HepG2 (cell line): Measurements from ENCODE around the gene THSD1. TPM values are rescaled to one million over a fixed set of nuclear protein-coding genes. Genes with fewer than 3 reads are reported as not detected.

Experiments used
- ATAC-seq: fragments of 200-7000 bp; cut with Tn5 transposase; 3 replicates; pipeline ENCODE4 v1.9.1; 2020; ENCODE audit warnings: mild to moderate bottlenecking, moderate library complexity
- BruUV-seq: library from RNA; stranded (reverse); fragments of 400-500 nt; replicated peaks from 2 replicates; lab custom pipeline; 2021; lab: Mats Ljungman, UMichigan
- CTCF ChIA-PET: fragments of 300-600 bp; formaldehyde crosslinking; extraction: SDS; loops from one replicate; lab custom pipeline; 2021; ENCODE audit warnings: low total read pairs, inconsistent platforms, low intra/inter-chr PET ratio; lab: Yijun Ruan, JAX
- POLR2A ChIA-PET: fragments of 350-600 bp; sonication (Branson Sonifier 250); formaldehyde crosslinking; loops from one replicate; lab custom pipeline; 2020; ENCODE audit warnings: antibody characterized with exemption, inconsistent platforms; lab: Yijun Ruan, JAX
- DNase-seq: peaks from one replicate; pipeline ENCODE4 v3.0.0-alpha.2; 2015; ENCODE audit warnings: low spot score
- FAIRE-seq: peaks from 3 replicates; lab custom pipeline; 2011; peaks lifted over from hg19 to GRCh38; lab: Jason Lieb, UNC
- H2AFZ ChIP-seq: one replicate; pipeline ENCODE4 v1.6.1; 2011; ENCODE audit warnings: low read length, inconsistent platforms
- H3K27ac ChIP-seq: fragments of 300-600 bp; 3 replicates; pipeline ENCODE4 v1.8.0; 2011; ENCODE audit warnings: mixed run types, mild to moderate bottlenecking, mixed read lengths, low read length, inconsistent platforms; ENCODE audit not compliant: insufficient read depth; ENCODE audit errors: extremely low read length
- H3K27me3 ChIP-seq, 2 experiments: fragments of 200-600 bp in 1 of 2; 2 replicates in 1 of 2; 3 replicates in 1 of 2; pipeline versions ENCODE4 v1.6.0 to v1.8.0; 2011; ENCODE audit warnings: low read length in 2 of 2, mild to moderate bottlenecking in 2 of 2, moderate library complexity in 2 of 2, inconsistent platforms in 1 of 2; ENCODE audit not compliant: insufficient read depth in 2 of 2, control insufficient read depth in 1 of 2
- H3K36me3 ChIP-seq, 2 experiments: fragments of 200-600 bp in 1 of 2; replicated peaks in 1 of 2; 2 replicates in 1 of 2; 3 replicates in 1 of 2; pipeline versions ENCODE4 v1.5.1 to v1.8.0; 2011; ENCODE audit warnings: low read length in 2 of 2, inconsistent platforms in 1 of 2; ENCODE audit not compliant: insufficient read depth in 2 of 2, control insufficient read depth in 1 of 2
- H3K4me1 ChIP-seq: 2 replicates; pipeline ENCODE4 v1.5.1; 2012; ENCODE audit warnings: low read length, inconsistent platforms; ENCODE audit not compliant: insufficient read depth
- H3K4me2 ChIP-seq: 2 replicates; pipeline ENCODE4 v1.6.0; 2011; ENCODE audit warnings: low read depth, low read length, inconsistent platforms
- H3K4me3 ChIP-seq, 3 experiments: fragments of 200-600 bp in 1 of 3; sonication (generic), shearing (Covaris generic) in 1 of 3; replicated peaks in 1 of 3; 2 replicates each; pipeline ENCODE4 v1.5.1; 2011 to 2016; ENCODE audit warnings: low read length in 3 of 3, inconsistent platforms in 2 of 3, low read depth in 2 of 3, mild to moderate bottlenecking in 2 of 3, control low read depth in 1 of 3, mixed read lengths in 1 of 3; ENCODE audit not compliant: insufficient read depth in 1 of 3
- H3K79me2 ChIP-seq: one replicate; pipeline ENCODE4 v1.6.1; 2011; ENCODE audit warnings: low read length, inconsistent platforms; ENCODE audit not compliant: insufficient read depth
- H3K9ac ChIP-seq: 2 replicates; pipeline ENCODE4 v1.6.0; 2011; ENCODE audit warnings: mild to moderate bottlenecking, low read depth, low read length, inconsistent platforms; ENCODE audit not compliant: insufficient read depth
- H3K9me3 ChIP-seq: 2 replicates; pipeline ENCODE4 v1.5.1; 2012; ENCODE audit warnings: mild to moderate bottlenecking, low read length
- H4K20me1 ChIP-seq: 2 replicates; pipeline ENCODE4 v1.6.0; 2011; ENCODE audit warnings: inconsistent platforms, mild to moderate bottlenecking, low read length, moderate library complexity; ENCODE audit not compliant: insufficient read depth
- MAFF ChIP-seq: IDR thresholded peaks from 2 replicates; pipeline ENCODE4 v1.6.1; 2011; ENCODE audit warnings: low read depth, low read length, improper control_type of control experiment
- MAFK ChIP-seq, 2 experiments: IDR thresholded peaks in 1 of 2; conservative IDR thresholded peaks in 1 of 2; 2 replicates each; pipeline ENCODE4 v1.6.1; 2011; ENCODE audit warnings: improper control_type of control experiment in 2 of 2, low read length in 2 of 2
- PAF1 ChIP-seq: IDR thresholded peaks from 2 replicates; pipeline ENCODE4 v1.6.1; 2016; ENCODE audit warnings: missing genetic modification reagents, missing compliant biosample characterization
- PCBP2 ChIP-seq: fragments of 200-400 bp; formaldehyde crosslinking; optimal IDR thresholded peaks from 2 replicates; pipeline ENCODE3; 2018; ENCODE audit warnings: low read length, low read depth; ENCODE audit not compliant: poor library complexity, severe bottlenecking
- RFX5 ChIP-seq: IDR thresholded peaks from 2 replicates; pipeline ENCODE4 v1.6.1; 2011; ENCODE audit warnings: low read depth, low read length, improper control_type of control experiment
- WGBS: methylation state at CpG from one replicate; pipeline ENCODE4 v1.1.6; 2017; ENCODE audit warnings: low lambda C conversion rate; 5-methylcytosine and 5-hydroxymethylcytosine counted together
- in situ Hi-C: cut with HindIII; loops from 2 replicates; pipeline ENCODE4 v1.10.0; 2017; ENCODE audit warnings: low pct_unique_long_range_greater_than_20kb; ENCODE audit not compliant: extremely low pct_ligation_motif_present
- intact Hi-C: fragments of 100-400 bp; cut with micrococcal nuclease; formaldehyde crosslinking; loops from one replicate; pipeline ENCODE4 v1.10.0; 2022; ENCODE audit not compliant: unreplicated experiment
- polyA plus RNA-seq, 8 experiments: library from polyadenylated mRNA; depleted of rRNA in 3 of 8; stranded (reverse) in 7 of 8; unstranded in 1 of 8; fragments of >200 nt; fragmentation: Illumina TruSeq in 4 of 8; extraction: Trizol in 4 of 8; gene quantifications; 2 replicates each; pipeline versions ENCODE4 v1.2.1 to v1.2.3, GENCODE V29; 2011 to 2016; ENCODE audit warnings: low read depth in 4 of 8, missing spikeins in 1 of 8, mixed read lengths in 1 of 8; ENCODE audit not compliant: insufficient read depth in 1 of 8
- total RNA-seq, 5 experiments: library from RNA; depleted of rRNA; stranded (reverse); fragments of >200 nt; fragmentation: Illumina TruSeq; extraction: Trizol; gene quantifications; 2 replicates each; pipeline ENCODE4 v1.2.3, GENCODE V29; 2016; ENCODE audit warnings: low read depth in 1 of 5

Gene THSD1
- total and polyA plus RNA-seq, 2 of the 13 experiments (the other 11 are each of a cell fraction or from before 2014, with no cell fraction given), result 0.11 to 0.15 TPM

DNA sequence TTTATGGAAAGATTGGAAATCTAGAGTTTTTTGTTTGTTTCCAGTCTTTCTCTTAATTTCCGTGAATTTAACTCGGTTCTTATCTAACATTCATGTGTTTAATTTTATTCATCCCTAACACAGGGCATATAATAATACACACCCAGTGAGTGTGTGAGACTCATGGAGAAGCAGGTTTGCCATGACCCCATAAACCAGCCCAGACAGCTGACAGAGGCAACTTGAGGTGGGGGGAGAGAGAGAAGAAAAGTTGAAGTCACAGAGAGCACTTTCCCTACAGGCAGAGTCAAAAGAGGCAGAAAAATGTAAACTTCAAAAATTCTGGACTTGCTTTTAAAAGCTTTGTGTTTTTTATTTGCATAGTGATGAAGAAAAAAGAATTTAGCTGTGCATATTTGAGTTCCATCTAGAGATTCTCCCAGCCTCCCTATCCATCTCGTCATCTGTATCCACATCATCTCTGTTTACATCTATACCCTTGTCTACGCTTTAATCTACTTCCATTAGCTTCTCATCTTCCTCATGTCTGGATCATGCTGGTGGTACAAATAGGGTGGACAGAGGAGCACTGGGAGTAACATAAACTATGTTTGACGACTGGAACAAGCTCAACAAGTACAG lies 60.2 kb downstream of the THSD1 start:
- POLR2A ChIA-PET, result no interaction called here
- BruUV-seq, result no TSS peak
- no peak for FAIRE-seq
- intact Hi-C loops (no loop called here), in situ Hi-C loops (loop anchor here (10.0 kb wide), 1 partner anchor 109 kb away; the partner anchor contains the start of genes CKAP2 and VPS36)
- CTCF ChIA-PET, result no interaction called here
- Histone ChIP-seq H3K9ac (no peak overlapping the region), H4K20me1 (no peaks in the 10 kb centered on the region), H3K9me3 (no peaks in the 10 kb centered on the region), H3K4me1 (no peaks in the 10 kb centered on the region), H2AFZ (no peak overlapping the region), H3K27me3 (peaks cover 0 to 3% of the 10 kb centered on the region in 2 experiments; a peak in 1 of 5 replicates), H3K27ac (no peak overlapping the region), H3K79me2 (no peaks in the 10 kb centered on the region), H3K4me2 (no peak overlapping the region), H3K4me3 (no peak overlapping the region), H3K36me3 (no peaks in the 10 kb centered on the region)
- ATAC-seq, result no peak
- TF ChIP-seq RFX5 (peak; percentile 31; the same call in 1 of the 2 replicates), PCBP2 (no peak)
- DNase-seq, result no peak
- WGBS, result 28% methylated on average over 5 of the region's 5 CpGs

DNA sequence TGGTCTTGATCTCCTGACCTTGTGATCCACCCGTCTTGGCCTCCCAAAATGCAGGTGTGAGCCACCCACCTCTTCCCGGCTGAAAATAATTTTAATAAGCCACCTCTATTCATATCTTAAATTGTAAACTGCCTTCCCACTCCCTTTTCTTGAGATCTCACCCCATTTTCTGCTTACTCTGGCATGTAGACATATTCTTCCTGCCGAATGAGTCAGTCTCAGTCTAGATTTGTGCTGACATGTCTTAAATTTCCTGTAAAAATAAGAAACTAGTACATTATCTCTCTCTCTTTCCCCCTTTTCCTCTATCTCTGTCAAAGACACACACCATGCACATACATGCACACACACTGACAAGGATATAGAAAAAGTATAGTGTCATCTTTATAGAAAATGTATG lies 60.9 kb downstream of the THSD1 start:
- no peaks in the 10 kb centered on the region for H3K79me2 ChIP-seq
- no peak for TF ChIP-seq PAF1 (CRISPR knock-in tag)
- peak; percentile 50 to 80; a peak in 3 of 4 replicates for TF ChIP-seq MAFK (conservative IDR thresholded peaks at IDR 0.05 in 1 of 2, IDR thresholded peaks at IDR 0.05 in 1 of 2; ENCODE audit: low read length in 2 of 2)
- TF ChIP-seq MAFF, result peak; percentile 68
- TF ChIP-seq, all 625 proteins: peak for 2
- no TSS peak for BruUV-seq
- ATAC-seq (no peak), DNase-seq (no peak), FAIRE-seq (no peak)
- 7% methylated on average over 3 of the region's 3 CpGs for WGBS
- no peak overlapping the region for H3K27ac ChIP-seq
- intact Hi-C loops (no loop called here), in situ Hi-C loops (loop anchor here (10.0 kb wide), 1 partner anchor 110 kb away; the partner anchor contains the start of genes CKAP2 and VPS36)
- H3K9ac ChIP-seq, result no peak overlapping the region
- H3K9me3 ChIP-seq, result no peaks in the 10 kb centered on the region
- ChIA-PET CTCF (no interaction called here), POLR2A (no interaction called here)
- H2AFZ ChIP-seq, result no peak overlapping the region
- H4K20me1 ChIP-seq, result no peaks in the 10 kb centered on the region
- no peak overlapping the region for H3K4me3 ChIP-seq
- no peaks in the 10 kb centered on the region for H3K36me3 ChIP-seq
- H3K4me2 ChIP-seq, result no peak overlapping the region
- no peaks in the 10 kb centered on the region for H3K4me1 ChIP-seq
- peaks cover 0 to 3% of the 10 kb centered on the region in 2 experiments; a peak in 1 of 5 replicates for H3K27me3 ChIP-seq
